ENCODE measurements around the gene CACNA2D4. TPM values are rescaled to one million over a fixed set of nuclear protein-coding genes. Genes with fewer than 3 reads are reported as not detected.

The CACNA2D4 gene
- total RNA-seq, 1 donor from 2014 or later: 6.1 TPM

GRCh38 chr12:1829306-1829900 lies 89.0 kb downstream of the CACNA2D4 start:
- H3K4me1 Mint-ChIP-seq (ENCODE audit: low read depth): no peaks in the 10 kb centered on the region
- intact Hi-C loops (cut with micrococcal nuclease): no loop called here

GRCh38 chr12:1828856-1829255 lies 89.6 kb downstream of the CACNA2D4 start:
- H3K4me3 Mint-ChIP-seq: no peak overlapping the region
- peaks cover 12% of the 10 kb centered on the region for H3K27me3 Mint-ChIP-seq (ENCODE audit: insufficient read depth)
- H3K36me3 Mint-ChIP-seq (ENCODE audit: low read depth): no peaks in the 10 kb centered on the region
- H3K4me1 Mint-ChIP-seq (ENCODE audit: low read depth): no peaks in the 10 kb centered on the region
- no peaks in the 10 kb centered on the region for H3K9me3 Mint-ChIP-seq
- no peak overlapping the region for H3K27ac Mint-ChIP-seq
- intact Hi-C loops (cut with micrococcal nuclease): no loop called here
- no peak for DNase-seq (ENCODE audit: low spot score)

More at GRCh38 chr12:1829306-1829900, 89.0 kb downstream of the CACNA2D4 start:
- DNase-seq (ENCODE audit: low spot score): no peak
- Mint-ChIP-seq H3K27ac (no peak overlapping the region), H3K36me3 (ENCODE audit: low read depth) (no peaks in the 10 kb centered on the region), H3K9me3 (no peaks in the 10 kb centered on the region), H3K4me3 (no peak overlapping the region), H3K27me3 (ENCODE audit: insufficient read depth) (peaks cover 12% of the 10 kb centered on the region)

GRCh38 chr12:1827826-1828805 lies 90.3 kb downstream of the CACNA2D4 start:
- DNase-seq (ENCODE audit: low spot score): no peak
- H3K4me3 Mint-ChIP-seq: no peak overlapping the region
- H3K36me3 Mint-ChIP-seq (ENCODE audit: low read depth): no peaks in the 10 kb centered on the region
- H3K27ac Mint-ChIP-seq: no peak overlapping the region
- intact Hi-C loops (cut with micrococcal nuclease): no loop called here
- no peaks in the 10 kb centered on the region for H3K4me1 Mint-ChIP-seq (ENCODE audit: low read depth)
- no peaks in the 10 kb centered on the region for H3K9me3 Mint-ChIP-seq
- H3K27me3 Mint-ChIP-seq (ENCODE audit: insufficient read depth): peaks cover 10% of the 10 kb centered on the region

GRCh38 chr12:1826867-1827705 lies 91.4 kb downstream of the CACNA2D4 start:
- Mint-ChIP-seq H3K27ac (no peak overlapping the region), H3K27me3 (ENCODE audit: insufficient read depth) (peaks cover 14% of the 10 kb centered on the region), H3K4me1 (ENCODE audit: low read depth) (no peaks in the 10 kb centered on the region), H3K36me3 (ENCODE audit: low read depth) (no peaks in the 10 kb centered on the region), H3K4me3 (no peak overlapping the region), H3K9me3 (no peaks in the 10 kb centered on the region)
- no peak for DNase-seq (ENCODE audit: low spot score)
- intact Hi-C loops (cut with micrococcal nuclease): no loop called here

- no peak for DNase-seq (ENCODE audit: low spot score)
- peaks cover 14% of the 10 kb centered on the region for H3K27me3 Mint-ChIP-seq (ENCODE audit: insufficient read depth)
- intact Hi-C loops (cut with micrococcal nuclease): no loop called here
- no peak overlapping the region for H3K27ac Mint-ChIP-seq
- H3K9me3 Mint-ChIP-seq: no peaks in the 10 kb centered on the region
- no peaks in the 10 kb centered on the region for H3K36me3 Mint-ChIP-seq (ENCODE audit: low read depth)
- H3K4me1 Mint-ChIP-seq (ENCODE audit: low read depth): no peaks in the 10 kb centered on the region
- no peak overlapping the region for H3K4me3 Mint-ChIP-seq
These were observed 92.1 kb downstream of the CACNA2D4 start for GRCh38 chr12:1826401-1826800.

- intact Hi-C loops (cut with micrococcal nuclease): no loop called here
- Mint-ChIP-seq H3K9me3 (no peaks in the 10 kb centered on the region), H3K4me3 (no peak overlapping the region), H3K27me3 (ENCODE audit: insufficient read depth) (peaks cover 15% of the 10 kb centered on the region), H3K36me3 (ENCODE audit: low read depth) (no peaks in the 10 kb centered on the region), H3K4me1 (ENCODE audit: low read depth) (no peaks in the 10 kb centered on the region), H3K27ac (no peak overlapping the region)
- DNase-seq (ENCODE audit: low spot score): no peak
These were observed 92.9 kb downstream of the CACNA2D4 start for GRCh38 chr12:1825382-1826102.

GRCh38 chr12:1823237-1823636 lies 95.2 kb downstream of the CACNA2D4 start:
- no peak for DNase-seq (ENCODE audit: low spot score)

GRCh38 chr12:1822699-1823098 lies 95.8 kb downstream of the CACNA2D4 start:
- Mint-ChIP-seq H3K27me3 (ENCODE audit: insufficient read depth) (peaks cover 29% of the 10 kb centered on the region), H3K4me3 (no peak overlapping the region), H3K4me1 (ENCODE audit: low read depth) (no peaks in the 10 kb centered on the region), H3K36me3 (ENCODE audit: low read depth) (no peaks in the 10 kb centered on the region), H3K9me3 (no peaks in the 10 kb centered on the region), H3K27ac (no peak overlapping the region)
- no peak for DNase-seq (ENCODE audit: low spot score)
- intact Hi-C loops (cut with micrococcal nuclease): no loop called here

More at GRCh38 chr12:1823237-1823636, 95.2 kb downstream of the CACNA2D4 start:
- H3K9me3 Mint-ChIP-seq: no peaks in the 10 kb centered on the region
- H3K36me3 Mint-ChIP-seq (ENCODE audit: low read depth): no peaks in the 10 kb centered on the region
- no peaks in the 10 kb centered on the region for H3K4me1 Mint-ChIP-seq (ENCODE audit: low read depth)
- no peak overlapping the region for H3K27ac Mint-ChIP-seq
- peaks cover 29% of the 10 kb centered on the region for H3K27me3 Mint-ChIP-seq (ENCODE audit: insufficient read depth)
- no peak overlapping the region for H3K4me3 Mint-ChIP-seq
- intact Hi-C loops (cut with micrococcal nuclease): no loop called here

- Mint-ChIP-seq H3K27ac (no peak overlapping the region), H3K36me3 (ENCODE audit: low read depth) (no peaks in the 10 kb centered on the region), H3K27me3 (ENCODE audit: insufficient read depth) (peaks cover 29% of the 10 kb centered on the region), H3K4me1 (ENCODE audit: low read depth) (no peaks in the 10 kb centered on the region), H3K4me3 (no peak overlapping the region), H3K9me3 (no peaks in the 10 kb centered on the region)
- no peak for DNase-seq (ENCODE audit: low spot score)
- intact Hi-C loops (cut with micrococcal nuclease): no loop called here
These were observed 96.6 kb downstream of the CACNA2D4 start for GRCh38 chr12:1821805-1822204.

GRCh38 chr12:1820896-1821291 lies 97.6 kb downstream of the CACNA2D4 start:
- H3K4me3 Mint-ChIP-seq: no peak overlapping the region
- H3K27ac Mint-ChIP-seq: no peak overlapping the region
- no peaks in the 10 kb centered on the region for H3K9me3 Mint-ChIP-seq
- H3K27me3 Mint-ChIP-seq (ENCODE audit: insufficient read depth): peaks cover 32% of the 10 kb centered on the region
- H3K36me3 Mint-ChIP-seq (ENCODE audit: low read depth): no peaks in the 10 kb centered on the region
- no peaks in the 10 kb centered on the region for H3K4me1 Mint-ChIP-seq (ENCODE audit: low read depth)
- intact Hi-C loops (cut with micrococcal nuclease): no loop called here
- no peak for DNase-seq (ENCODE audit: low spot score)

- DNase-seq (ENCODE audit: low spot score): no peak
- H3K27me3 Mint-ChIP-seq (ENCODE audit: insufficient read depth): peaks cover 32% of the 10 kb centered on the region
- no peaks in the 10 kb centered on the region for H3K4me1 Mint-ChIP-seq (ENCODE audit: low read depth)
- H3K9me3 Mint-ChIP-seq: no peaks in the 10 kb centered on the region
- no peaks in the 10 kb centered on the region for H3K36me3 Mint-ChIP-seq (ENCODE audit: low read depth)
- H3K4me3 Mint-ChIP-seq: no peak within 1 kb of the TSS
- intact Hi-C loops (cut with micrococcal nuclease): no loop called here
- no peak within 1 kb of the TSS for H3K27ac Mint-ChIP-seq
These were observed 98.1 kb downstream of the CACNA2D4 start, which contains the start of gene LRTM2 for GRCh38 chr12:1820191-1820895. LRTM2 (plus strand) TSS chr12:1820565; CDS start chr12:1828149, 7,584 bp downstream.

- DNase-seq (ENCODE audit: low spot score): no peak
These were observed 98.9 kb downstream of the CACNA2D4 start for GRCh38 chr12:1819571-1819970.

More at GRCh38 chr12:1819571-1819970, 98.9 kb downstream of the CACNA2D4 start:
- no peaks in the 10 kb centered on the region for H3K4me1 Mint-ChIP-seq (ENCODE audit: low read depth)
- peaks cover 34% of the 10 kb centered on the region for H3K27me3 Mint-ChIP-seq (ENCODE audit: insufficient read depth)
- no peak overlapping the region for H3K27ac Mint-ChIP-seq
- no peaks in the 10 kb centered on the region for H3K9me3 Mint-ChIP-seq
- H3K4me3 Mint-ChIP-seq: no peak overlapping the region
- intact Hi-C loops (cut with micrococcal nuclease): no loop called here
- H3K36me3 Mint-ChIP-seq (ENCODE audit: low read depth): no peaks in the 10 kb centered on the region
